GM20431 (cell line): Measurements from ENCODE around the gene TOP2B.

Experiments
- in situ Hi-C: fragments of 300-500 bp; cut with MseI, MboI; formaldehyde crosslinking; loops from one replicate; pipeline ENCODE4 v1.15.0; 2020; ENCODE audit warnings: low sequenced_read_pairs; ENCODE audit not compliant: unreplicated experiment

TOP2B gene

DNA sequence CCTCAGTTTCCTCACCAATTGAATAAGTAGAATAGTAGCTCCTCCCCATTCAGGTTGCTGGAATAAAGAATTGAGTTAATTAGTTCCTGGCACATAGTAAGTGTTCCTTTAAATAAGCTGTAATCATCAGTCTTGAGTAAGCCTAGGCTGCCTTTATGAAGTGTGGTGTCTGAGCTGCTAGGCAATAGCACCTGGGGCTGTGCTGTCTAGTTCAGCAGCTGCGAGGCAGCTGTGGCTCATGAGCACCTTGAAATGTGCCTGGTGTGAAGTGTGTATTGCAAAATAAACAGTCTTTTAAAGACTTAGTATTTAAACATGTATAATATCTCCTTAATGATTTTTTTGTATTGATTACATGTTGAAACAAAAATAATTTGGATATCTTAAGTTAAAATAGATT lies 77.6 kb downstream of the TOP2B start:
- in situ Hi-C loops = no loop called here

DNA sequence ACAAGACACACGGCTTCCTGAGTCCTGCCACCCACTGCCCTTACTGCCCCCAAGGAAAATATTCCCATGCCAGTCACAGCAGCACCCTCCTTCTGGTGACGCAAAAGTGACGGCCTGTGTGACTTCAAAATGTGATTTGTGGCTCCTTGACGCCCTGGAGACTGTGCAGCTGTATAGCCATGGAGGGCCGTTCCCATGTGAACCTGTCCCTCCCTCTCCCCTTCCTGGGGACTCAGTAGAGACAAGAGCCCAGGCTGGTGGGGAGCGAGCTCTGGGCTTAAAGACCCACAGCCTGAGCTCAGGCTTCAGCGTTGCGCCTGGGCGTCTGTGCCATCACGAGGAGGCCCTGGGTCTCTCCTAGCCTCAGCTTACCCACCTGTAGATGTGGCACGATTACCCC lies 78.2 kb downstream of the TOP2B start:
- in situ Hi-C loops = no loop called here

DNA sequence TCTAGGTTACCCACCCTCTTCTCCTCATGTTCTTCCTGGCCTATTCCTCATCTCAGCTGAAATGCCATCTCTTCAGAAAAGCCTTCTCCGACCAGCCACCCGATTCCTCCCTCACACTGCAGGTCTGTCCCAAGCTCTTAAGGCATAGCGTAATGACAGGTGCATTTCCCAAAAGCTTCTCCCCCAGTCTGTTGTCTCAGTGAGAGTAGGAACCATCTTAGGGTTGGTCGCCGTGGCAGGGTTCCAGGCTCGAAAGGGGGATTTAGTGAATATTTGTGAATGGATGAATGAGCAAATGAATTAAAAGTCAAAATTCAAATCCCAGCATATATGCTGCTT lies 78.6 kb downstream of the TOP2B start:
- in situ Hi-C loops = no loop called here

DNA sequence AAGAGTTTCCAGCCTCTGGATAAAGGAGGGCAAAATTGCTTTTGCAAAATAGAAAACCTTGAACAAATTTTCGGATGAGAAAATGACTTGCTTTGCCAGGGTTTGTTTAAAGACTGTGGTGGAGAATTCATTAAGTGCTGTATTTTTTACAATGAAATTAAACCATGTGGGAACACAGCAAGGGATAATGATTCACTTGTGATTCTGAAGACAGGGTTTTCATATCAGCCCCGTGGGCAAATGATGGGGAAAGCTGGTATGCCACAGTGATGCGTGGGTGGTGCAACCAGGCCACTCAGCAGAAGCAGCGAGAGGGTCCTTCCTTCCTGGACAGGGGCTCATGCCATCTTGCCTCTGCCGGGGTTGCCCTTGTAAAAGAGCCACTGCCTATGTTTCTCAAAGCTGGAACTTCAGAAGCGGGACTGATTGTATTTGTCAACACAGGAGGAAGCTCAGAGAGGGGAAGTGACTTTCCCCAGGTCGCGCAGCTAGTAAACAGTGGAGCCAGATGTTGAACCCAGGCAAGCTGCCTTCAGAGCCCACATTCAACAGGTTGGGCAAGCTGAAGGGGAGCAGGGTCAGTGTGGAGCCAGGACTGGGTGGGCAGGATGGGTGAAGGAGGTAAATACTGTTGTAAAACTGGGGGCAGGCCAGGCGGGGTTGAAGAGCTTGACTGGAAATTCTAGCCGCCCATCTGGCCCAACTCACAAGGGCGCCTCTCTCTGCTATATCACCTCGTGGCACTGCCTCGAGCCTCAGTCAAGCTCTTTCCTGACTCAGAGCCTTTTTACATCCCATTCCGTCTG lies 79.1 kb downstream of the TOP2B start:
- in situ Hi-C loops = no loop called here

DNA sequence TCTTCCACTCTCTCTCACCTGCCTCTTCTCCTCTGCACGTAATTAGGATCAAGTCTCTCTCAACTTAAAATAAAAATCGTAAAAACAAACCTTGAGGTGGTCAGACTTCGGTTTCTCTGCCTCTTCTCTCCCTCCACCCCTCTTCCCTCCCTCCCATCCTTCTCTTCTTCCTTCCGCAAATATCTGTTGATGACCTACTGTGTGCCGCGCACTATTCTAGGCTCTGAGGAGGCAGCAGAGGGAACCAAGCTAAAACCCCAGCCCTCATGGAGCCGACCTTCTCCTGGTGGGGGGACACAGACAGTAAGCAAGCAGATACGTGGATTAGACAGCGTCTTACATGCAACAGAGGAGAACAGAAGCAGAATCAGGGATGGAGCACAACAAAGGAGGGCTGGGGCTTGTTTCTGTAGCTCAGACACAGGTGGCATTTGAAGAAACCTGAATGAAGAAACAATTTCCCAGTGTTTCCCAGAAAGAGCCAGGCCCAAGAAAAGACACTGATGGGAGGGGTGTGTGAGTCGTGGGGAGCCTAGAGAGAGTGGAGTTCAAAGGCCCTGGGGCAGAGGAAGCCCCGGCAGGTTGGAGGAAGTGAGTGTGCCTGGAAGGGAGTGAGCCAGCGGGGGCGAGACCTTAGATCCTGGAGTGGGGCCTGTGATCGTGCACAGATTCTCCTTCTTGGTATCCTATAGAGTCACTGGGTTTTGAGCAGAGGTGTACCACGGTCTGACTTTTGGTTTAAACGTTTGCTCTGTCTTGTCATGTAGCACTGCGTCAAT lies 80.5 kb downstream of the TOP2B start:
- in situ Hi-C loops = no loop called here

DNA sequence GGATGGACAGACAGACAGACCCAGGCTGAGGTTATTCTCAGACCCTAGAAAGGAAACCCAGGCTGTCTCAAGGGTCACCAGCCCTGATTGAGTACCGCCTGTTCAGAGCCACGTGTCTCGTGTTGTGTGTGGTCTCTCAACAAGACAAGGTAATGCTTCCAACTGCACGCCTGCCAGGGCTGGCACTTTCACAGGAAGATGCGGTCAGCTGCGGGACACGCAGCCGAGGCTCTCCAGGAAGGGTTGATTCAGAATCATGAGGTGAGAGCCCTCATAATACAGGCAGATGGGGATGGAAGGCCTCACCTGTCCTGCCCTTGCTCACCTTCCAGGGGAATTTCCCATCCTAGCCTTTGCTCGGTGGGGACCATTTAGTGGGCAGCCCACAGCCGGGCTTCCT lies 81.4 kb downstream of the TOP2B start:
- in situ Hi-C loops = no loop called here

DNA sequence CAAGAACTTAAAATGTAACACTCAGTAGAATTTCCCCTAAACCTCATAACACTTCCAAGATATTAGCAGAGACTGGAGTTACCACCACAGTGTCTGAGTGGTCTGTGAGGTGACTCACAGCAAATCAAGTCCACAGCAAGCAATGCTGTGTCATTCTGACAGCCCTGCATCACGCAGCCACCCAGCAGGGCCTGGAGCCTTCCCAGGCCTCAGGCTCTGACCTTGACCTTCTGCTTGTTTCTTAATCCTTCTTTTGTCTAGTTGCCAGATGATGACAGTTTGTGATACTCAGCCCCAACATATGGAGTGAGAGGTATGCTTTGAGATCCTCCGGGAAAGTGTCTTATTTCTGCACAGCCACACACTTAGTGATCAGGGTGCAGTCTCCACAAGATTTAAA lies 82.5 kb downstream of the TOP2B start:
- in situ Hi-C loops = no loop called here

DNA sequence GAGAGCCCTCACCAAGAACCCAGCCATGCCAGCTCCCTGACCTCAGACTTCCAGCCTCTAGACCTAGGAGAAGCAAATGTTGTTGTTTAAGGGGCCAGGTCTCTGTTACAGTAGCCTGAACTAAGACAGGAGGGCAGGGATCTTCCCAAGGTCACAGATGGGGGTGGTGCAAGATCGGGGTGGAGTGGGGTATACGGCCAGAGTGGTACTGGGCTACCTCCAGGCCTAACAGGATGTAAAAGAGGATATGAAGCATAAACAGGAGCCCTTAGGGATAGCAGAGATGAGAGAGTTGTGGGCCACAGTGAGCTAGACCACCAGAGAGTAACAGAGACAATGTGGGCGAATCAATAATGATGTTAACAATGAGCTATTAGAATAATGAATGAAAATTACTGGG lies 82.9 kb downstream of the TOP2B start:
- in situ Hi-C loops = no loop called here

DNA sequence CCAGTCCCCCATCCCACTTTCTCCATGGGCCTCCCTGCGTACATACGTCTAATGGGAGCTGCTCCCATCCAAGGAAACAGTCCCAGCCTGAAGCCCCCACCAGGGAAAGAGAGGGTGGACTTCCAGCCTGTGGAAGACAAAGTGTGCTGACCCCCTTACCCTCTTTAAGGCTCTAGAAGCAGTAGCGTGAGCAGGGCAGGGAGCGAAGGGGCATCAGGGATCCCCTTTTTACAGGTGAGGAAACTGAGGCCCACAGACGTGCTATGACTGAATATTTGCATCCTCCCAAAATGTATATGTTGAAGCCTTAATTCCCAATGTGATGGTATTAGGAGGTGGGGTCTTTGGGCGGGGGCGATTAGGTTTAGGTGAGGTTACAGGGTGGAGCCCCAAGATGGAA lies 83.4 kb downstream of the TOP2B start:
- in situ Hi-C loops = no loop called here

DNA sequence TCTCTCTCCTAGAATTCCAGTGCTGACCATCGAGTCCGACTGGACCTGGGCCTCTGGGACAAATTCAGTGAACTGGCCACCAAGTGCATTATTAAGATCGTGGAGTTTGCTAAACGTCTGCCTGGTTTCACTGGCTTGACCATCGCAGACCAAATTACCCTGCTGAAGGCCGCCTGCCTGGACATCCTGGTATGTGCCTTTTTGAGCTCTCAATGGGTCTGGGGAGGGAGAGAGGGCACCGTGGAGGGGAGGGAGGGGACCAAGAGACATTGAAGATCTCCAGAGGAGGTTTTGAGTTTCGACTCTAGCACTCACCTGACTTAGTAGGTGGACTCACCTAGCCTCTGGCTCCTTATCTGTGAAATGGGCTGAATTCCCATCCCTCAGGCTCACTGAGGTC lies 84.2 kb downstream of the TOP2B start:
- in situ Hi-C loops = no loop called here

DNA sequence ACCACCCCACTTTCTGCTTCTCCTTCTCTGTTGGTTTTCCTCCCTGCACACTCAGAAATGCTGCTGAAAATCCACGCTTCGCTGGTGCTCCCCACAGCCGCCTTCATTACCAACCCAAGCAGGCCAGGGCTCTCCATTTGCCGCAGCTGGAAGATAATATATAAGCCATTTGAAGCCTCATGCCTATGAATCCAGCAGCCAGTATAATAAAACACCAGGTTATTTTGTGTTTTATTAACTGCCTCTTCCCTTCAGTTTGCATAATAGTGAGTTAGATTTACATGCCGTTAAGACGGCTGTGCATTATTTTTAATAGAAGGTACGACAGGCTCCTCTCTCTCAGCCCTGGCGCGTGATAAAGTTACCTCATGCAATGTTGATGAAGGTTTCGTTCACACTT lies 86.6 kb downstream of the TOP2B start:
- in situ Hi-C loops = no loop called here

DNA sequence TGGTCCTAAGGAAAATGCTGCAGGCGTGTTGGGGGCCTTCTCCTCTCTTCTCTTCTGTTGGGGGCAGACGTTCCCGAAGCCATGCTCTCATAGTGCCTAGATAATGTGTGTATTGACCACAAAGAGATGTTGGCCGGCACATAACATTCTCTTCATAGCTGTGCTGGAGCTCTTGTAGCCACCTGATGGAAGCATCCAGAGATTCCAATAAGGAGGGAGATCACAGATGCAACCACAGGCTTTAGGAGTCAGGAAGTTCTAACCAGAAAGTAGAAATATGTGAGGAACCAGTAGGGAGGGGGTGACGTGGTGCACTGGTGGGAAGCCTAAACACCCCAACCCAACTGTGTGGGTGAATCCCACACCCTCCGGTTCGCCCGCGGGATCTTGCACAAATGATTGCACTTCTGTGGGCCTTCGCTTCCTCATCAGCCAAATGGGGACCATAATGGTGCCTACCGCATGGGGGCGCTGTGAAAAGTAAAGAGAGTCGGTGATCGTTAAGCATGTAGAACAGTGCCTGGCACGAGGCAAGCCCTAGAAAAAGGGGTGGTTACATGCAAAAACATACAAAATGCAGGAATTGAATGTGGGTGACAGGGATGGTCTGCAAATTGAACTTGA lies 87.8 kb downstream of the TOP2B start:
- in situ Hi-C loops = no loop called here

DNA sequence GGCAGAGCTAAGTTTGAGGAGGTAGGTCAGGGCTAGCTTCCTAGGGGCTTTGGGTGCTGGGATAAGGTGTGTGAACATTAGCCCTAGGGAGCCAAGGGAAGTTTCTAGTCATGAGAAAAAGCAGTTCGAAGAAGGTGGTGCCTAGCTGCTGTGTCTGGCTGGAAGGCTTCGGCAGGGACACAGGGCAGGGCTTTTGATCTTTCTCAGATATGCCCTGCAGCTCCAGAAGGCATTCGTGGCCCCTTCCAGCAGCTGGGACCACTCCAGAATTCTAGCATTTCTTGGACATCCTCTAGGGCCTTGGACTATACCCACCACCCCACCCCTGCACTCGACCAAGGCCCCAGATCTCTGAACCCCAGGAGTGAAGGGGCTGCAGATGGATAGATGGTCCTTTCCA lies 88.6 kb downstream of the TOP2B start:
- in situ Hi-C loops = no loop called here

DNA sequence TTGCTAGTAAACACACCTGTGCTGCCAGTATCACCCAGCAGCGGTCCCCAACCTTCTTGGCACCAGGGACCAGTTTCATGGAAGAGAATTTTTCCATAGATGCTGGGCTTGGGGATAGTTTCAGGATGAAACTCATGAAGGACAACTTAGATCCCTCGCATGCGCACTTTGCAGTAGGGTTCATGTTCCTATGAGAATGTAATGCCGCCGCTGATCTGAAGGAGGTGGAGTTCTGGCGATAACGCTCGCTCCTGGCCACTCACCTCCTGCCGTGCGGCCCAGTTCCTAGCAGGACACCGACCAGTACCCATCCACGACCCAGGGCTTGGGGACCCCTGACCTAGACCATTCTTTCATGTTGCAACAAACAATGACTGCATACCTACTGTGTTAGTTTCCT lies 89.7 kb downstream of the TOP2B start:
- in situ Hi-C loops = no loop called here

DNA sequence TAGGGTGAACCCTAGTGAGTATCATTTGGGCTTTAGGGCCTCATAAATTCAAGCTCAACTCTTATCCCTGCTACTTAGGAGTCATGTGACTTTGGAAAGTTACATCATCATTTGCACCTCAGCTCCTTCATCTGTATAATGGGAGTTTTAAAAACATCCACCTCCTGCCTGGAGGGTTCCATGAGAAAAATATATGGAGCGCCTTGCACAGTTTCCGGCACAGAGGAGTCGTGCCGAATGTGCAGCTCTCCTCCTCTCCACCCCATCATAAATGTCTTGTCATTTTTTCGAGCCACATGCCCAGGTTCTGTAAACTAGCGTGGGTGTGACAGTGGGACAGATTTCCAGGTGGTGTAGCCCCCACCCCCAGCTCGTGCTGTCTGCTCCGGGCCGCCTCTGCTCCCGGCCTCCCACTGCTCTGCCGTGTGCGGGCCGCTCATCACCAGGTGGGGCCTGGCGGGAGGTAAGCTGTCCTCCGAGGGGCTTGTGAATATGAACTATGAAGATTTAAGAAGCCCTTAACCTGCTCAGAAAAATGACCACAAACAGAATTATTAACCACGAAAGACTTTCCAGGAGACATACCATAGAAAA lies 90.4 kb downstream of the TOP2B start:
- in situ Hi-C loops = no loop called here

DNA sequence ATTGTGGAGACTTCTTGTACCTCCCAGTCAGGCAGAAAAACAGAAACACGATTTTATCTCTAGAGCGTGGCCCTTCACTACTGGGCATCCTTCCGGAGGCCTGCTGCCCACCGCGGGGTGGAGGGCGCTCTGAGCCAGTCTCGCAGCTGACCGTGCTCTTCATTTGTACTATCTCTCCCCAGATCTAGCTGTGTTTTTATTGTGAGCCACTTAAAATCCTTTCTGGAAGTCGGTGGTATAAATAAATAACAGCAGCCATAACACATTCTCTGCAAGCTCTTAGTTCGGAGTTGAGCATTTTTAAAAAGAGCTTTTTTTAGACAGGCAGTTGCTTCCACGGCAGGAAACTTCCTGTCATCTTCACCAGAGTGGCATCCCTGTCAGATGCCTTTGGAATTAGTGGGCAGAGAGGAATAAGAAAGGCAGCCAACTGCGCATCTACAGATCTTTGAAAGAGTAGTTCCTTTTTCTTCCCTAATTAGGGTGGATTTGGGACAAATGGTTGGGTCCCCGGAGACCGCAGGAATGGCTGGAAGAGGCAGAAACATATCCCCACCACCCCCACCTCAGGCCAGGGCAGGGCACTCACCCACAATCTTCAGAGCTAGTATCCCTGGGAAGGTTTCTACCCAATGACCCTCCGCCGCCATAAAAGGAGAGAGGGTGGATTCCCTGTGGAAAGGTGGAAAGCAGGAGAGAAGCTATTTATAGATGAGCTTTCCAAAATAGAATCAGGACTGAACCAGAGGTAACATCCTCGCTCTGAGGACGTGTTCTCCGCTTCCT lies 91.1 kb downstream of the TOP2B start:
- in situ Hi-C loops = no loop called here

DNA sequence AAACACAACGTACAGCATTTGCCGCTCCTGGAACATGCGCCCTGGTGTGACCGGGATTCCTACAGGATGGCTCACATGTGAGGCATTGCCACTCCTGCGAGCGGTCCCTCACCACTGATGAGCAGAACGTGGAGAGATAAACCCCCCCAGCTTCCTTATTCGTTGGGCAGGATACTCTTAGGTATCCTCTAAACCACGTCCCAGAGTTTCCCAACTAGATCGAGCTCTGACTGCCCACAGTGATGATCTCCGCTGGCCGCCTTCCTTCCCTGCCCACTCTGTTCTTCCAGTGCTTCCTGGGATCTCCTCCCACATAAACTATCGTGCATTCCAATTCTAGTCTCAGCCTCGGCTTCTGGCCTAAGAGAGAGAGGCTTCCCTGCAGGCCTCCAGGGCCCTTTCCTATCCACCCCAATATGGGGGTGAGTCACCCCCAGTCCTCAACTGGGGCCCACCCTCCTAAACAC lies 91.8 kb downstream of the TOP2B start:
- in situ Hi-C loops = no loop called here

DNA sequence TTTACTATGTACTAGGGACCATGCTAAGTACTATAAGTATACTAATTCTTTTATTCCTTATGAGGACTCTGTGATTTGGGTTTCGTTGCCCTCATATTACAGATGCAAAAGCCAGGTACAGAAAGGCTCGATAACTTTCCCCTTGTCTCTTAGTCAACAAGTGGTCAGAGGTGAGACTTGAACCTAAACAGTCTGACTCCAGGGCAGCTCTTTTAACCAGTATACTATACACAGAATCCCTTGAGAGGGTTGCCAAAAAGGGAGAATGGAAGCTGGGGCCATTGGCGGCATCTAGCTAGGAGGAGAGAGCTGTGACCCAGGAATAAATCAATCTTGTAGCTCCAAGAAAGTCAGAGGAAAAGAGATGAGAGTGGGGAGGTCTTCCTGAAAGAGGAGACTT lies 92.4 kb downstream of the TOP2B start:
- in situ Hi-C loops = no loop called here

DNA sequence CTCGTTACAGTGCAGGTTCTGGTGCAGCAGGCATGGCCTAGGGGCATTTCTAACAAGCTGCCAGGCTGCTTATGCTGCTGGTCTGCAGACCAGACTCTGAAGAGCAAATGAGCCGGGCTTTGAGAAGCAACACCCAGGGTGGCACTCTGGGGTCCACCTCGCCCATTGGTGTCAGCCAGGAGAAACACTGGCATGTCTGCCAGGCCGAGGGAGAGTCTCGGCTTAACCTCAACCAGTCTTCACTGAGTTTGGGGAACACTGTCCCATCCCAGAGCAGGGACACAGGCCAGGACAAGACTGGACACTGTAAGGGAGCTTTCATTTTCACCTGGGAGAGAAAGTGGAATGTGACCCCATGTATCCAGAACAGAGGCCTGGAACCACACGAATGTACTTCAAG lies 93.4 kb downstream of the TOP2B start:
- in situ Hi-C loops = no loop called here

DNA sequence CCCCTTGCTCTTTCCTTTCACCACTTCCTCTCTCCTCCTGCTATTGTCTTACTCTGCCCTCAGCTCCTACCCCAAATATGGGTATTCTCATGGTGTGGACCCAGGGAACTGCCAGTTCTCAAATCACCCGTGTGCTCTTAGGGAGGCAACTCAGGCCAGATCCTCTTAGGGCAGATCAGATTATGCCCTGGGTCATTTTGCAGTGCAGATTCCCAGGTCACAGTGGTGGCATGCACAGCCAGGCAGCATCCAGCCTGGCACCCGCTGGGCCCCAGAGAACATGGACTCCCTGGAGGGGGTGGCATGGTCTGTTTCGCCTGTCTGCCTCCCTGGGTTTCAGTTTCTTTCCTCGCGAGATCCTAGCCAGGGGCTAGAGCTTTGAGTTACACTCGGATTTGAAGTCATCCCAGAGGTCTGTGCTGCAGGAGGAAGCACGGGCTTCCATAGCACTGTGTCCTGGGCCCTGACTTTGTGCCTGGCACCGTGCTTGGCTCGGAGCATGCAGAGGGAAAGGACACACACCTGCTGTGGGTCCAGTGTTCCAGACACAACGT lies 96.1 kb downstream of the TOP2B start:
- in situ Hi-C loops = no loop called here
